Activated naive CD4-positive, alpha-beta T cell treated with anti-CD3 and anti-CD28 coated beads, Interleukin-2, amount 50 U/mL, for 72 hours (primary cell): ENCODE results near the gene SEC11A. TPM values are rescaled to one million over a fixed set of nuclear protein-coding genes. Genes with fewer than 3 reads are reported as not detected.
A peak's percentile ranks its signal among the peaks of the same experiment; 100 is the strongest.
"Not testable (repeated sequence)": the region's sequence is repeated elsewhere in the genome, so short reads cannot be mapped to it uniquely, and the experiment has no call there.

Experiments
- ATAC-seq, 2 donors: fragments of 150-1000 bp; cut with Tn5 transposase; 2 replicates each; pipeline ENCODE4 v1.10.0; 2021; ENCODE audit warnings: mild to moderate bottlenecking in 2 of 2, moderate library complexity in 2 of 2
- DNase-seq, 2 donors: peaks; one replicate each; pipeline ENCODE4 v3.0.0; 2021 to 2022; ENCODE audit warnings: low spot score in 2 of 2
- H3K27ac Mint-ChIP-seq, 2 donors: one replicate each; pipeline ENCODE4 v1.8.0; 2022; ENCODE audit warnings: mild to moderate bottlenecking in 2 of 2, mixed read lengths in 2 of 2
- H3K36me3 Mint-ChIP-seq, 2 donors: one replicate each; pipeline ENCODE4 v1.8.0; 2022; ENCODE audit warnings: mixed read lengths in 2 of 2
- H3K9me3 Mint-ChIP-seq, 2 donors: one replicate each; pipeline ENCODE4 v1.8.0; 2022; ENCODE audit warnings: mixed read lengths in 2 of 2
- total RNA-seq, 2 donors: library from RNA; stranded (reverse); gene quantifications; one replicate each; pipeline ENCODE4 v1.2.3, GENCODE V29; 2022

The SEC11A gene
- total RNA-seq, 2 donors from 2014 or later: 111 to 129 TPM

DNA sequence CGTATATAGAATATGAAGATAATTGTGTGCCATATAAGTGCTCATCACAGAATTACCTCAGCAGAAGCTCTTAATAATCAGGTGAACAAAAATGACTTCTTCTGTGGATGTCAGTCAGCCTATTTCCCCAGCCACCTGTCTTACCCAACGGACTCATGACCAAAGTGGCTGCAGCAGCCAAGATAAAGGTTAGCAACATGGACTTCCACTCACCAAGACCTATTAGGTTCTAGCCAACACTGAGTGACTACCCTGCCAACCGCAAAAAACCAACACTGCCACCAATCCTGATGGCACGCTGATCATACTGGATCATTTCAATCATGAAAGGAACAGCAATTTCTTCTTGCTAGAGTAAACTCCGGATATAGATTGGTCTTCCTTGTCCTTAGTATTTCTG is 12.1 kb downstream of the SEC11A start:
- no peak for DNase-seq
- ATAC-seq: no peak
- Mint-ChIP-seq H3K27ac (no peak overlapping the region), H3K9me3 (no peaks in the 10 kb centered on the region), H3K36me3 (peaks cover 0 to 12% of the 10 kb centered on the region in 2 donors)

DNA sequence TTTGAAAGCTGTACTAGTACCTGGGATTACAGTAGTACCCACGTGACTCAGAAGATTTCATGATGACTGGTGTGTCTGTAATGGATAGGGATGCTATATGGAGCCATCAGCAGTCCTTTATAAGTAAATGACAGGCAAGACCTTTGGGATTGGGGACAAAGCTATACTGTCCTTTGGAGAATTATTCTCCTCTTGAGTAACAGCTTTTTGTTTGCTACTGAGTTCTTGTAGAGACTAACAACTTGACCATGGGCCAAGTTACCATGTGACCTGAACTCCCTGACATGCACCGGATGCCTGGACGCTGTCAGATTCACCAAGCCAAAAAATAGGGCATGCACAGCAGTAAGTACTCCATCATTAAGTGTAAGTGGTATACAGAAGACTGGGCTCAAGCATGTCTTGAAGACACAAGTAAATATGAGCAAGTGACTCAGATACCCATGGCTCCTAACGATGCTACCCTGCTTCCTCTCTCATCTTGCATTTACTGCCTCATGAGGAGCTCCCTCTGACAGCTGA is 12.9 kb downstream of the SEC11A start:
- peak; percentile 62 to 73 for ATAC-seq
- peaks cover 0 to 5% of the 10 kb centered on the region in 2 donors for H3K36me3 Mint-ChIP-seq
- no peaks in the 10 kb centered on the region for H3K9me3 Mint-ChIP-seq
- no peak for DNase-seq
- H3K27ac Mint-ChIP-seq: no peak overlapping the region

DNA sequence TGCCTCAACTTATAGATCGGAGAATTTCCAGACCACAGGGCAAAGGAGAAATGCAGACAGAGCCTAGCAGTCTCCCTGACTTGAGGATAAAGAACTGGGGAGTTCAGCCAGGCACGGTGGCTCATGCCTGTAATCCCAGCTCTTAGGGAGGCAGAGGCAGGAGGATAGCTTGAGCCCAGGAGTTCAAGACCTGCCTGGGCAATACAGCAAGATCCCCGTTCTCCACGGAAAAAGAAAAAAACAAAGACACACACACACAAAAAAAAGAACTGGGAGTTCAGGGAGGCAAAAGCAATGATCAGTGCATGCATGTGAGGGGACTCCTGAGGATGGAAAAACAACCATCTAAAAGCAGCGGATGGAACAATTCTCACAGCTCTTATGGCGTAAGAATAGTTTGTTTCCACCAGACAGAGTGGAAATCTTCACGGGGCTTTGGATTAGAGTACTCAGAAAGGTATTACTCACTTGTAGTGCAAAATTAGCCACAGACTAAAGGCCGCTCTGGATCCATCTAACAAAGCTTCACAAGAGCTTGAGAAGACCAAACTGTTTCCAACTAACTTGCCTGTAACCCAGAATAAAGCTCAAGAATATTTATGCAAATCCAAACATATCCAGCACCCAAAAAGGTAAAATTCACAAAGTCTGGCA is 16.3 kb downstream of the SEC11A start:
- ATAC-seq: peak; percentile 79 to 83
- H3K36me3 Mint-ChIP-seq: peaks cover 0 to 5% of the 10 kb centered on the region in 2 donors
- no peaks in the 10 kb centered on the region for H3K9me3 Mint-ChIP-seq
- DNase-seq: no peak
- H3K27ac Mint-ChIP-seq: peak overlapping the region; percentile 9 to 78

DNA sequence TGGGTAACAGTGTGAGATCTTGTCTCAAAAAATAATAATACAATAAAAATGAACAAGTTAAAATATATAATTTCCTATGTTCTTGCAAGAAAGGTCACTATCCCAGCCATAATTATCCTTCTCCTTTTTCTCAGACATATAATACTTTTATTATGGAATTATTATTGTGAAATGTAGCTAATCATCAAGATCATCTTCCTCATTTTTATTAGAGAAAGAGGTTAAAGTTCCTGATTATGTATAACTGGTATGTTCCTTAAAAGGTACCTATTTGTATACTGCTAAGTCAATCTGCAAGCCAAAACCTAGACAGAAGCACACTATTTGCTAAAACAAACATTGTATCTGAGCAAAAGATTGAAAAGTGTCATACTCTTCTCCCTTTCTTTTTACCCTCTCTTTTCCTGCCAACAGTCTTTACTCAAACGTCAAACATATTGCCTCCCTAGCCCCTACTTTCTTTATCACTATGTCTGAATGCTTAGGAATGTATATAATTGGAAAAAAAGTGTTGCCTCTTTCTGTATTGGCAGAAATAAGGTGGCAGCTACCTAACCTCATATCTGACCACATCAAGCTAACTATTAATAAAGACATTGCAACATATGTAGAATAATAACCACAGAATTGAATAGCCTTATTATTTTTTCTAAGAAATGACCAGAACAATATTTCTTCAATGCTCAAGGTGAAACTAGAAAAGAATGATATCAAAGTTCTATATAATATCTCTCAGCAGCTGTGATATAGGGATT is 18.5 kb downstream of the SEC11A start:
- H3K36me3 Mint-ChIP-seq: peaks cover 0 to 6% of the 10 kb centered on the region in 2 donors
- no peak overlapping the region for H3K27ac Mint-ChIP-seq
- no peak for DNase-seq
- H3K9me3 Mint-ChIP-seq: no peaks in the 10 kb centered on the region
- ATAC-seq: no peak

DNA sequence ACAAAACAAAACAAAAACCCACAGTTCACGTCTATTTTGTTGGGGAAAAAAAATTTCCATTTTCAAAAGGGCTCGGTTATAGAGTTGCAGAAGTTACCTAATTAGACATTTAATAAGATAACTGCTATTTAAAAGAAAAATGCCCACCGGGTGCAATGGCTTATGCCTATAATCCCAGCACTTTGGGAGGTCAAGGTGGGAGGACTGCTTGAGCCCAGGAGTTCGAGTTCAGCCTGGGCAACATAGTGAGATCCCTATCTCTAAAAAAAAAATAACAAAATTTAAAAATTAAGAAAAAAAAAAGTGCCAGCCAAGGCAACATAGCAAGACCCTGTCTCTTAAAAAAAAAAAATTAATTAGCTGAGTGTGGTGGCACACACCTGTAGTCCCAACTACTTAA is 19.2 kb downstream of the SEC11A start:
- H3K36me3 Mint-ChIP-seq: peaks cover 0 to 12% of the 10 kb centered on the region in 2 donors
- no peak overlapping the region for H3K27ac Mint-ChIP-seq
- DNase-seq (no peak), ATAC-seq (no peak)
- H3K9me3 Mint-ChIP-seq: no peaks in the 10 kb centered on the region

DNA sequence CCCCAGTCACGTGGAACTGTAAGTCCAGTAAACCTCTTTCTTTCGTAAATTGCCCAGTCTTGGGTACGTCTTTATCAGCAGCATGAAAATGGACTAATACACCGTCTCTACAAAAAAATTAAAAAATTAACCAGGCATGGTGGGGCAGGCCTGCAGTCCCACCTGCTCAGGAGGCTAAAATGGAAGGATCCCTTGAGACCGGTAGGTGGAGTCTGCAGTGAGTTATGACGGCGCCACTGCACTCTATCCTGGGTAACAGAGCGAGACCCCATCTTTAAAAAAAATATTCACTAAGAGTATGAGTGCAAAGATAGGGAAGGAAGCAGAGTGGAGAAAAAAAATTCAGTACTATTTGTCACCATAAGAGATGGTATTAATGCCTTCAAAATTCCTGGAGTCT is 25.6 kb downstream of the SEC11A start:
- Mint-ChIP-seq H3K27ac (no peak overlapping the region), H3K9me3 (peaks cover 0 to 5% of the 10 kb centered on the region in 2 donors), H3K36me3 (peaks cover 6 to 34% of the 10 kb centered on the region in 2 donors)
- ATAC-seq (no peak), DNase-seq (no peak)

DNA sequence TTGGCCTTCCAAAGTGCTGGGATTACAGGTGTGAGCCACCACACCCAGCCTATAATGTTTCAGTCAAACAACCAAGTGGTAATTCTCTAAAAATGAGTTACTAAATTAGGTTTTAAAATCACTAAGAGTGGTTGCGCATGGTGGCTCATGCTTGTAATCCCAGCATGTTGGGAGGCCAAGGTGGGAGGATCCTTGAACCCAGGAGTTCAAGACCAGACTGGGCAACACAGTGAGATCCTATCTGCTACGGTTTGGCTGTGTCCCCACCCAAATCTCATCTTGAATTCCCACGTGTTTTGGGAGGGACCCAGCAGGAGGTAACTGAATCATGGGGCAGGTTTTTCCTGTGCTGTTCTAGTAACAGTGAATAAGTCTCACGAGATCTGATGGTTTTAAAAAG is 26.1 kb downstream of the SEC11A start:
- Mint-ChIP-seq H3K36me3 (peaks cover 6 to 34% of the 10 kb centered on the region in 2 donors), H3K9me3 (peaks cover 0 to 5% of the 10 kb centered on the region in 2 donors), H3K27ac (no peak overlapping the region)
- ATAC-seq: no peak
- no peak for DNase-seq

DNA sequence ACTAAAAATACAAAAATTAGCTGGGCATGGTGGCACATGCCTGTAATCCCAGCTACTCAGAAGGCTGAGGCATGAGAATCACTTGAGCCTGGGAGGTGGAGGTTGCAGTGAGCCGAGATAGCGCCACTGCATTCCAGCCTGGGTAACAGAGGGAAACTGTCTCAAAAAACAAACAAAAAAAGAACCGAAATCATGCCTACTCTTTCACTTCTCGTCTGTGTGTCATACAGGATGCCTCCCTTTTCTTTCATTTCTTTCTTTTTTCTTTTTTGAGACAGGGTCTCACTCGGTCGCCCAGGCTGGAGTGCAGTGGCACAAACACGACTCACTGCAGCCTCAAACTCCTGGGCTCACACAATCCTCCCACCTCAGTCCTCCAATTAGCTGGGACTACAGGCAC is 29.5 kb downstream of the SEC11A start:
- not testable (repeated sequence) for DNase-seq, ATAC-seq, H3K9me3 Mint-ChIP-seq, H3K27ac Mint-ChIP-seq
- peaks cover 6 to 24% of the 10 kb centered on the region in 2 donors for H3K36me3 Mint-ChIP-seq

DNA sequence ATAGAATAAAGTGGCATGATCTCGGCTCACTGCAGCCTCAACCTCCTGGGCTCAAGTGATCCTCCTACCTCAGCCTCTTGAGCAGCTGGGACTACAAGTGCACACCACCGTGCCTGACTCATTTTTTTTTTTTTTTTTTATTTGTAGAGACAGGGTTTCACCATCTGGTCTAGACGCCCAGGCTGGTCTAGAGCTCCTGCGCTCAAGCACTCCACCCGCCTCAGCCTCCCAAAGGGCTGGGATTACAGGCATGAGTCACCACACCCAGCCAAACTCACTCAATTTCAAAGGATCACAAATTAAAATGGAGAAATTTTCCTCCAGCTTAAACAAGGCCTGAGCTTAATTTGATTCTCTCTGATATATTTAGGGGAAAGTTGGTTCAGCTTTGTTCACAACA is 30.6 kb downstream of the SEC11A start:
- peaks cover 0 to 4% of the 10 kb centered on the region in 2 donors for H3K9me3 Mint-ChIP-seq
- peaks cover 4 to 13% of the 10 kb centered on the region in 2 donors for H3K36me3 Mint-ChIP-seq
- H3K27ac Mint-ChIP-seq: peak overlapping the region in 1 of 2 donors; percentile 5
- peak; percentile 40 to 47 for ATAC-seq
- DNase-seq: no peak

DNA sequence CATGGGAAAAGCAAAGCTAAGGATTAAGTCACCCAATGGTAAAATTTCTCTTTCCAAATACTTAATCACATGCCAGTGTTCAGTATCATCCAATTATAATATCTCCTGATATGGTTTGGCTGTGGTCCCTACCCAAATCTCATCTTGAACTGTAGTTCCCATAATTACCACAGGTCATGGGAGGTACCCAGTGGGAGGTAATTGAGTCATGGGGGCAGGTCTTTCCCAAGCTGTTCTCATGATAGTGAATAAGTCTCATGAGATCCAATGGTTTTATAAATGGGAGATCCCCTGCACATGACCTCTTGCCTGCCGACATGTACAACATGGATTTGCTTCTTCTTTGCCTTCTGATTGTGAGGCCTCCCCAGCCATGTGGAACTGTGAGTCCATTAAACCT is 31.8 kb downstream of the SEC11A start:
- H3K36me3 Mint-ChIP-seq: peaks cover 0 to 8% of the 10 kb centered on the region in 2 donors
- peak overlapping the region in 1 of 2 donors; percentile 11 for H3K27ac Mint-ChIP-seq
- no peaks in the 10 kb centered on the region for H3K9me3 Mint-ChIP-seq
- peak in 1 of 2 donors; percentile 28 for ATAC-seq
- no peak for DNase-seq

DNA sequence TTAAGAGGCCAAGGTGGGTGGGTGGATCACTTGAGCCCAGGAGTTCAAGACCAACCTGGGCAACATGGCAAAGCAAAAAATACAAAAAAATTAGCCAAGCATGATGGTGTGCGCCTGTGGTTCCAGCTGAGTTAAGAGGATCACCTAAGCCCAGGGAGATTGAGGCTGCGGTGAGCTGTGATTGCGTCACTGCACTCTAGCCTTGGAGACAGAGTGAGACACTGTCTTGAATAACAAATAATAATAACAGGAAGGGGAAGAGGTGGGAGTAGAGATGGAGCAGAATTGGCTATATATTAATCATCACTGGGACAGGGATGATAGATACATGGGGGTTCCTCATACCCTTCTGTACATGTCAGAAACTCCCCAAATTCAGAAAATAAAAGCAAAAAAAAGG is 34.1 kb downstream of the SEC11A start:
- no peaks in the 10 kb centered on the region for H3K36me3 Mint-ChIP-seq
- ATAC-seq: peak; percentile 51 to 88
- H3K27ac Mint-ChIP-seq: peak overlapping the region; percentile 16 to 70
- no peaks in the 10 kb centered on the region for H3K9me3 Mint-ChIP-seq
- no peak for DNase-seq

DNA sequence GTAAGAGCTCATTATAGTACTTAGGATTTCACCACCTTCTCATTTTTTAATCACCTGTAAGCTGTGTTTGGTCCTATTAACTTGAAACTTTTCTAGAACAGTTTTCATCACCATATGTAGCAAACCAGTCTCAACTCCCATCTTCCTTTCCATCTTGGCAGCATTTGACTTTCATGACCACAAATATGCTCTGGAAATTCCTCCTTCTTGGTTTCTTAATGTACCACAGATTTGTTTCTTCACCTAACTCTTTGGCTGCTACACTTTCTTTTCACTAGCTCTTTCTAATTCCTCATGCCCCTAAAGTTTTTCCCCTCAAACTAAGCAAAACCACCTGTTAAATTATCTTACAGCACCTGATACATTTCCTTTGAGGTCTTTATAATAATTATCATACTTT is 44.7 kb downstream of the SEC11A start:
- H3K9me3 Mint-ChIP-seq: no peaks in the 10 kb centered on the region
- DNase-seq: no peak
- peak overlapping the region; percentile 24 to 90 for H3K27ac Mint-ChIP-seq
- peaks cover 10 to 20% of the 10 kb centered on the region in 2 donors for H3K36me3 Mint-ChIP-seq
- ATAC-seq: no peak

DNA sequence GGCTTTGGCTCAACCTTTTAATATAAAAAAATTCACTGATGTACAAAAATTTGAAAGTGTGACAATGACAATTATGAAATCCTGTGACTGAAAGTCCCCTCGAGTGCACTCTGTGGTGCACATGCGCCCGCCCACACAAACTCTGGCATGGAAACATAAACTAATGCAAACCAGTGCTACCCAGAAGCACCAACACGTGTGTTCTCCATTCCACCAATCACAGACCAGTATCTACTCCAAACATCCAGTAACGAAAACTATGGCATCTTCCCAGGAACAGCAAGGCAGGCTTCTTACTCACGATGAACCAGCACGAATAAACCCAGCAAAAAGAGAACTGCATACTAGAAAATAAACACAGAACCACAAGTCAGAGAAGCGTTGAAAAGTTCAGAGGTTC is 46.2 kb downstream of the SEC11A start:
- peak overlapping the region; percentile 31 to 82 for H3K27ac Mint-ChIP-seq
- H3K9me3 Mint-ChIP-seq: no peaks in the 10 kb centered on the region
- H3K36me3 Mint-ChIP-seq: peaks cover 10 to 20% of the 10 kb centered on the region in 2 donors
- ATAC-seq (peak in 1 of 2 donors; percentile 27), DNase-seq (peak in 1 of 2 donors; percentile 43)

DNA sequence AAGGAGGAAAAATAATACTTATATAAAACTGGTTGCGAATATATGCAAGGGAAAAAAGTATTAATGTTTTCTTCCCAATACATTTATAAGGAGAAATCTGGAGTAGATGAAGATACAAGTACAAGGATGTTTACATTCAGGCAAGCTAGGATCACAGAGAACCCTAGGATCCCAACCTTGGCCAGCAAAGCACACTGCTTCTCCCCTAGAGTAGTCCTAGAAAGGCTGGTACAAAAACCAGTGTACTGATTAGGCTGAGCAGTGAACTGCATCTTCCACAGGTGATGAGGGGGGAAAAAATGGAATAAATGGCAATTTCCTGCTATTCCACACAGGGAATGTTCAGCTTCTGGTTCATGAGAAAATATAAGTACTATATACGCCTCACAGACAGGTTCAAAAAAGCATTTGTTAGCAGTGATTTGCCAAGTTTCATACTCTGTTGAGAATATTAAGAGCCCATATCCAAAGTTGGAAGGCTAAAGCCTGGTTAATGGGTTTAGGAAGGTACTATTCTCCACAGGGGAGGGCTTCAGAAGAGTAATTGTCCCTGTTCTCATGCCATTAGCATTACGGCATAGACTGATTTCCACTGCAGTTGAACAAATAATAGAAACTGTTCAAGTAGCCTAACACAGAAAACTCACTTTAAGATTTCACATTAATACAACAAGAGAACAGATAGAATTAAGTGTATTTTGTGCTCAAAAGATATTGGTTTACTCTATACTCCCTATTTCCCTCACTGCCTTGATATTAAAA is 47.5 kb downstream of the SEC11A start:
- ATAC-seq: no peak
- H3K36me3 Mint-ChIP-seq: peaks cover 10 to 20% of the 10 kb centered on the region in 2 donors
- H3K9me3 Mint-ChIP-seq: no peaks in the 10 kb centered on the region
- peak overlapping the region in 1 of 2 donors; percentile 82 for H3K27ac Mint-ChIP-seq
- DNase-seq: no peak

DNA sequence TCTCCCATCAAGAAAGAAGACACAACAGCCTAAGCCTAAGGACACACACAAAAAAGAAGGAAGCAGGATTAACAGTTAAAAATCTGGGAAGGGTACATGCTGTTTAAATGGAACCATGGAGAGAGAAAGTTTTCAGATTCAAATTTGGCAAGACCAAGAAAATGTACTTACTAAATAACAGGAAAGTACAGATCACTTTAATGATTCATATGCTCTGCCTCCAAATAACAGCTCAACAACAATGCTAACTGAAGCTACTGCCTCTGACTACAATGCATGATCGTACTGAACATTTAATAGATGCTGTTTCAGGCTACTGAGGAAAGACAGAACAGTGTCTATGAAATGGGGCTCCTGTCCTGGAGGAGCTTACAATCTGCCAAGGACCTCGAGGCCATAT is 49.6 kb downstream of the SEC11A start:
- Mint-ChIP-seq H3K9me3 (no peaks in the 10 kb centered on the region), H3K36me3 (peaks cover 10 to 20% of the 10 kb centered on the region in 2 donors), H3K27ac (peak overlapping the region; percentile 8 to 9)
- ATAC-seq (no peak), DNase-seq (no peak)

DNA sequence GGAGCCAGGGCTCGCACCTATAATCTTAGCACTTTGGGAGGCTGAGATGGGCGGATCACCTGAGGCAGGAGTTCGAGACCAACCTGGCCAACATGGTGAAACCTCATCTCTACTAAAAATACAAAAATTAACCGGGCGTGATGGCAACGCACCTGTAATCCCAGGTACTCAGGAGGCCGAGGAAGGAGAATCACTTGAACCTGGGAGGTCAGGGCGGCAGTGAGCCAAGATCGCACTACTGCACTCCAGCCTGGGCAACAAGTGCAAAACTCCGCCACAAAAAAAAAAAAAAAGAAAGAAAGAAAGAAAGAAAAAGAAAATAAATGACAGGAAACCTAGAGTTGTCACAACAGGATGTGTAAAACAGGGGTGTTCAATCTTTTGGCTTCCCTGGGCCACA is 54.9 kb downstream of the SEC11A start:
- Mint-ChIP-seq H3K27ac (no peak overlapping the region), H3K36me3 (no peaks in the 10 kb centered on the region), H3K9me3 (no peaks in the 10 kb centered on the region)
- DNase-seq (no peak), ATAC-seq (no peak)
